Ishikawa (cell line): Measurements from ENCODE around the gene GPR161.

Experiments
- CEBPB ChIP-seq: IDR thresholded peaks from 2 replicates; pipeline ENCODE4 v1.6.1; 2012
- CREB1 ChIP-seq: IDR thresholded peaks from 2 replicates; pipeline ENCODE4 v1.6.1; 2012; ENCODE audit warnings: low read depth
- FOXM1 ChIP-seq: IDR thresholded peaks from 2 replicates; pipeline ENCODE4 v1.6.1; 2012; ENCODE audit warnings: low read depth, borderline replicate concordance
- MAX ChIP-seq: IDR thresholded peaks from 2 replicates; pipeline ENCODE4 v1.6.1; 2012
- REST ChIP-seq: IDR thresholded peaks from 2 replicates; pipeline ENCODE4 v1.6.1; 2012; ENCODE audit warnings: low read depth, mild to moderate bottlenecking
- TAF1 ChIP-seq: IDR thresholded peaks from 2 replicates; pipeline ENCODE4 v1.6.1; 2012; ENCODE audit warnings: low read depth, mild to moderate bottlenecking
- TCF12 ChIP-seq: IDR thresholded peaks from 2 replicates; pipeline ENCODE4 v1.6.1; 2012; ENCODE audit warnings: low read depth
- TEAD4 ChIP-seq: IDR thresholded peaks from 2 replicates; pipeline ENCODE4 v1.6.1; 2012
- YY1 ChIP-seq: IDR thresholded peaks from 2 replicates; pipeline ENCODE4 v1.6.1; 2012; ENCODE audit warnings: low read depth

- TF ChIP-seq YY1 (no peak), TEAD4 (no peak), REST (no peak), CEBPB (no peak), CREB1 (no peak), FOXM1 (no peak), TAF1 (no peak), MAX (no peak), TCF12 (no peak)
Measured at GRCh38 chr1:168101336-168101735, 35.4 kb downstream of the GPR161 start.
